HG03442 (cell line): ENCODE measurements around the gene COL20A1.
"Not testable (repeated sequence)": the region's sequence is repeated elsewhere in the genome, so short reads cannot be mapped to it uniquely, and the experiment has no call there.

Experiments used
- ATAC-seq: cut with Tn5 transposase; IDR thresholded peaks from one replicate; pipeline ENCODE4 v1.9.1; 2021; ENCODE audit warnings: mild to moderate bottlenecking, moderate library complexity; ENCODE audit not compliant: unreplicated experiment

Gene COL20A1

GRCh38 chr20:63371291-63371865 lies 78.4 kb downstream of the COL20A1 start:
- no peak for ATAC-seq

GRCh38 chr20:63372971-63373885 lies 80.2 kb downstream of the COL20A1 start:
- ATAC-seq, result no peak

GRCh38 chr20:63373996-63374395 lies 81.0 kb downstream of the COL20A1 start:
- ATAC-seq, result no peak

GRCh38 chr20:63374504-63374903 lies 81.5 kb downstream of the COL20A1 start:
- no peak for ATAC-seq

DNA sequence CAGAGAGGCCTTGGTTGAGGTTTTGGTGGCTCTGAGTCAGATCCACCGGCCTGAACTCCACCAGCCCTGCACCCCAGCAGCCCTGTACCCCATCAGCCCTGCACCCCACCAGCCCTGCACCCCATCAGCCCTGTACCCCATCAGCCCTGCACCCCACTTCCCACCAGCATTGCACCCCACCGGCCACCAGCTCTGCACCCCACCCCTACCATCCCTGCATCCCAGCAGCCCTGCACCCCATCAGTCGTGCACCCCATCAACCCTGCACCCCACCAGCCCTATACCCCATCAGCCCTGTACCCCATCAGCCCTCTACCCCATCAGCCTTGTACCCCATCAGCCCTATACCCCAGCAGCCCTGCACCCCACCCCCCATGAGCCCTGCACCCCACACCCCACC lies 82.5 kb downstream of the COL20A1 start:
- ATAC-seq, result no peak

GRCh38 chr20:63376283-63377250 lies 83.6 kb downstream of the COL20A1 start:
- no peak for ATAC-seq

DNA sequence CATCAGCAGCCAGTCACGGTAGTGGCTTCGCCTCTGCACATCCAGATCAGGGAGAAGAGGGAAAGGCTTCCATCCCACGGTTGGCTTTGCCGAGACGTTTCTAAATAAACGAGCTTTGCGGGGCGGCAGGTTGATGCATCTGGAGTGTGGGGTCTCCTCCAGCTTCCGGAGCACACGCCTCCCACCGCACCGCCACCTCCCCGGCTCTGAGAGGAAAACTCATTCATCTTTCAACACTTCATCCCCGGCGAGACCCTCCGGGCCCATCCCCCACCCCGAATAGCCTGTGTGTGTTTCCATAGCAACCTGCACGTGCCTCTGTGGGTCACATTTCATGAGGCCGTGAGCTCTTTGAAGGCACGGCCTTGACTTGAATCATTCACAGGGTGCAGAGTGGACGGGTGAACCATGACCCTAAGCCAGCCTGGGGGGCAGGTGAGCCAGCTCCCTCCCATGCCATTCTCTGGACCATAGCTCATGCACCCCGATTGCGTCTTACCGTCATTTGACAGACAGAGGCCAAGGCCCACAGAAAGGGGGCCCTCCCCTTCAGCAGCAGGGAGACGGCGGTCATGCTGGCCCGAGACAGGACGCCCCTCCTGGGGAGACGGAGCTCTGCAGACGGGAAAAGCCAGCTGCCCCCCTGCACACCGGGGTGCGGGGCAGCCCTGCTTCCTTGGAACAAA lies 84.4 kb downstream of the COL20A1 start:
- ATAC-seq, result no peak

DNA sequence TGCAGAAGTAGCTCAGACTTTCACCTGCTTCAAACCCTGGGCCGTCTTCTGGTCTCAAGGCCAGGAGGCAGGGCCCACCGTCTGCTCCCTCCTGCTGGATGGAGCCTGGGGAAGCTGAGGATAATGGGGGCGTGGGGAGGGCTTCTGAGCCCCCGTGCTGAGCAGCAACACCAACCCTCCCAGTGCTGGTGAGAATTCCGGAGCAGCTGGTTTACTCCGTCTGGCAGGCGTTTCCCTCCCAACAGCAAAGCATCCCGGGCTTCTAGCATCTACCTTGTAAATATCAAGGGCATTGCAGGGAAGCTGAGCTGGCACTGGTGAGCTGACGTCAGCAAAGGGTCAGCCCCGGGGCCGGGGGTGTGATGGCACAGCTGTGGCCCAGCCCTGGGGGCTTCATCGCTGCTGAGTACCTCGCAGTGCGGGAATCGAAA lies 85.0 kb downstream of the COL20A1 start:
- ATAC-seq, result no peak

GRCh38 chr20:63378626-63379025 lies 85.6 kb downstream of the COL20A1 start:
- no peak for ATAC-seq

GRCh38 chr20:63379296-63379695 lies 86.3 kb downstream of the COL20A1 start:
- ATAC-seq, result no peak

GRCh38 chr20:63379872-63380271 lies 86.9 kb downstream of the COL20A1 start:
- ATAC-seq, result not testable (repeated sequence)

- ATAC-seq, result no peak
Observed at GRCh38 chr20:63380346-63380870, 87.4 kb downstream of the COL20A1 start.

GRCh38 chr20:63381781-63382431 lies 88.9 kb downstream of the COL20A1 start:
- ATAC-seq, result no peak

GRCh38 chr20:63382551-63383300 lies 89.7 kb downstream of the COL20A1 start:
- no peak for ATAC-seq

GRCh38 chr20:63383556-63383955 lies 90.6 kb downstream of the COL20A1 start:
- no peak for ATAC-seq

DNA sequence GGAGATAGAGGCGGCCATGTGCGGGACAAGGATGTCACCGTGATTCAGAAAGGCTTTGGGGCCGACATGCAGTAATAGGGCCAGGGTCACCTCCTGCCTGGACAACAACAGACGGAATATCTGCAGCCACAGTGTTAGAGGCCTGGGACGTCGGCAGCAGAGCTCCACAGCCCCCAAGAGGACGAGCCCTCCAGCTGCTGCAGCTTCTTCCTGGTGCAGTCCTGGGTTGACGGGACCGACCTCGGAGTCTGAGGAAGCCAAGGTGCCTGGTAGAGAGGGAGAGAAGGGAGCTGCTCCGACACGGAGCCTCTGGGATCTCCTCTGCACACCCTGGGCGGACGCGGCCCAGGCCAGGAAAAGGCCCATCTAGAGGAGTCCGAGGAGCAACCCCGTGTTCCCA lies 91.3 kb downstream of the COL20A1 start:
- ATAC-seq, result no peak
